ENCODE data around the gene SMAD1. TPM values are rescaled to one million over a fixed set of nuclear protein-coding genes. Genes with fewer than 3 reads are reported as not detected.
A peak's percentile ranks its signal among the peaks of the same experiment; 100 is the strongest.

SMAD1 gene
- total RNA-seq, 1 experiment from 2014 or later = 21.1 TPM

DNA sequence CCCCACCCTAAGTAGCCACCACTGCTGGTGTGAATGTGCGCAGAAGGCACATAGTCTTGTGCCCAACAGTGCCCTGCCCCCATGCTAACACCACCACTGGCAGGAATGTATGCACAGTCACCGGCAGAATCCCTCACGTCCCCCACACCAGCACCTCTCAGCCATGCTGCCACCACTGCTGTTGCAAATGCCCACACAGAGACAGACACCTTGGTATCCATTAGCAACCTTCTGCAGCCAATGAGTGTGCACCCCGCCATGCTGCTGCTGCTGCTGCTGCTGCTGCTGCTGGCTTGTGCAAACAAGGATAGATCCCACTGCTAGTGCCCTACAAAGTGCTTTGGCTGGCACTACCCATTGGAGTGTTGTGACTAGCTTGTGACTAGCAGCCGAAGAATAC, 85.1 kb downstream of the SMAD1 start:
- no peaks in the 10 kb centered on the region for H3K79me2 ChIP-seq (ENCODE audit: insufficient read depth, low read length)
- Mint-ChIP-seq H3K27me3 (ENCODE audit: low read depth) (no peaks in the 10 kb centered on the region), H3K4me3 (no peak overlapping the region; a peak in 1 of 5 replicates), H3K36me3 (ENCODE audit: insufficient read depth in 1 of 3, low read depth in 3 of 3) (peaks cover 10 to 16% (median 12%) of the 10 kb centered on the region in 3 experiments), H3K9me3 (peaks cover 16 to 18% of the 10 kb centered on the region in 2 experiments), H3K4me1 (peaks cover 0 to 5% of the 10 kb centered on the region in 2 experiments; a peak in 2 of 4 replicates), H3K27ac (peak overlapping the region in 1 of 3 experiments; percentile 32; a peak in 1 of 7 replicates)
- WGBS (ENCODE audit: extremely low coverage, insufficient read length, low lambda C conversion rate) = no CpG with 5 or more reads among the region's 5 CpGs
- H3K4me2 ChIP-seq (ENCODE audit: insufficient read depth, insufficient read length, low read length) = no peak overlapping the region
- H3K23ac ChIP-seq (ENCODE audit: insufficient read length, low read depth, low read length) = no peak overlapping the region
- H3K27me3 ChIP-seq (ENCODE audit: insufficient read depth, low read length) = no peaks in the 10 kb centered on the region
- TF ChIP-seq, protein P1, sequence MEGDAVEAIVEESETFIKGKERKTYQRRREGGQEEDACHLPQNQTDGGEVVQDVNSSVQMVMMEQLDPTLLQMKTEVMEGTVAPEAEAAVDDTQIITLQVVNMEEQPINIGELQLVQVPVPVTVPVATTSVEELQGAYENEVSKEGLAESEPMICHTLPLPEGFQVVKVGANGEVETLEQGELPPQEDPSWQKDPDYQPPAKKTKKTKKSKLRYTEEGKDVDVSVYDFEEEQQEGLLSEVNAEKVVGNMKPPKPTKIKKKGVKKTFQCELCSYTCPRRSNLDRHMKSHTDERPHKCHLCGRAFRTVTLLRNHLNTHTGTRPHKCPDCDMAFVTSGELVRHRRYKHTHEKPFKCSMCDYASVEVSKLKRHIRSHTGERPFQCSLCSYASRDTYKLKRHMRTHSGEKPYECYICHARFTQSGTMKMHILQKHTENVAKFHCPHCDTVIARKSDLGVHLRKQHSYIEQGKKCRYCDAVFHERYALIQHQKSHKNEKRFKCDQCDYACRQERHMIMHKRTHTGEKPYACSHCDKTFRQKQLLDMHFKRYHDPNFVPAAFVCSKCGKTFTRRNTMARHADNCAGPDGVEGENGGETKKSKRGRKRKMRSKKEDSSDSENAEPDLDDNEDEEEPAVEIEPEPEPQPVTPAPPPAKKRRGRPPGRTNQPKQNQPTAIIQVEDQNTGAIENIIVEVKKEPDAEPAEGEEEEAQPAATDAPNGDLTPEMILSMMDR (conservative IDR thresholded peaks at IDR 0.05) = no peak
- no peak overlapping the region for H2BK12ac ChIP-seq (ENCODE audit: insufficient read length, low read depth, low read length)
- no peak overlapping the region for H2AFZ ChIP-seq (ENCODE audit: low read length)
- H3K27ac ChIP-seq (ENCODE audit: insufficient read length, low read depth, low read length) = no peak overlapping the region
- H3T11ph ChIP-seq (ENCODE audit: low read length) = no peak overlapping the region
- no peak overlapping the region for H3K18ac ChIP-seq (ENCODE audit: insufficient read length, low read depth, low read length)
- H3K56ac ChIP-seq (ENCODE audit: insufficient read length, low read depth, low read length) = no peak overlapping the region
- no peaks in the 10 kb centered on the region for H4K20me1 ChIP-seq (ENCODE audit: control insufficient read depth, insufficient read depth, insufficient read length)
- no peak overlapping the region for H4K8ac ChIP-seq (replicated peaks; ENCODE audit: insufficient read length, low read depth, low read length)
- no peak overlapping the region for H2BK20ac ChIP-seq (ENCODE audit: low read depth, low read length, poor library complexity, severe bottlenecking)
- no peaks in the 10 kb centered on the region for H3K23me2 ChIP-seq (ENCODE audit: insufficient read length, low read depth, low read length, poor library complexity, severe bottlenecking)
- H4K91ac ChIP-seq (ENCODE audit: insufficient read length, low read depth, low read length) = no peak overlapping the region
- DNase-seq = no peak
- no peak overlapping the region for H3K4ac ChIP-seq (ENCODE audit: low read depth, low read length)
- no peaks in the 10 kb centered on the region for H3K4me1 ChIP-seq (ENCODE audit: insufficient read depth, low read length)
- H3K14ac ChIP-seq (ENCODE audit: insufficient read depth, low read length) = no peak overlapping the region
- H4K5ac ChIP-seq (ENCODE audit: insufficient read length, low read depth, low read length) = no peak overlapping the region
- H3K9me3 ChIP-seq (ENCODE audit: control insufficient read depth, low read depth, low read length) = no peaks in the 10 kb centered on the region
- H2BK15ac ChIP-seq (ENCODE audit: low read depth, low read length) = no peak overlapping the region
- H3K9ac ChIP-seq (ENCODE audit: extremely low read depth, insufficient read length, low read length) = no peak overlapping the region
- no peak overlapping the region for H2BK120ac ChIP-seq (ENCODE audit: low read depth, low read length, poor library complexity, severe bottlenecking)
- no peaks in the 10 kb centered on the region for H3K79me1 ChIP-seq (ENCODE audit: insufficient read depth, low read depth, low read length, poor library complexity, severe bottlenecking)
- no peak overlapping the region for H2BK5ac ChIP-seq (ENCODE audit: insufficient read length, low read length)
- no peak overlapping the region for H2AK5ac ChIP-seq (ENCODE audit: insufficient read length, low read length)
